ENCODE data around the gene CLBA1.
A peak's percentile ranks its signal among the peaks of the same experiment; 100 is the strongest.

The CLBA1 gene

DNA sequence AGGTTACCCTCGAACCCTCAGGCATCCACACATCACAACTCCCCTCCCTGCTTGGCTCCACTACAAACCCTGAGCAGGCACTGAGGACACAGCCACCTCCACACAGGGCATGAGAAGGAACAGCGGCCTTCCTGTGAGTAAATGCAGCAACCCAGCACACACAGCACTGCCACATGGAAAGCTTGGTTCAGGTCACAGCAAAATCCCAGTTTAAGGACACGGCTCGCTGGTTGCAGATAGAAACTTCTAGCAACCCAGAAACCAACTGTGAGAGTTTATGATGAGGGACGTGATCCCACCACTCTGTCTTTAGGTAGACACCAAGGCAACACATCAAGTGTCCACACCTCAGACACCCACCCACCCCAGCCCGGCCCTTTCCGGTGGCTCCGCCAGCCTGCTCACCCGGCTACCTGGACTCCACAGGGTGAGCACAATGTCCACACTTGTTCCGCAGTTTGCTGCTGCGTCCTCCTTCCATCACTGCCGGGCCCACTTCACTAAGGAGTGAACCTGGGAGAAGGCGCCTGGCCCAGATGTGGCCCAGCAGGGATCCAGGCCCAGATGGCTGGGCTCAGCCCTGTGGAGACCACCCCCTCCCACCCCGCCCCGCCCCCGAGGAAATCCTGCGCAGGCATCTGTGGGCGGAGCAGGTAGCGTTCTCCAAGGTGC is 22.1 kb downstream of the CLBA1 start:
- DNase-seq = no peak

DNA sequence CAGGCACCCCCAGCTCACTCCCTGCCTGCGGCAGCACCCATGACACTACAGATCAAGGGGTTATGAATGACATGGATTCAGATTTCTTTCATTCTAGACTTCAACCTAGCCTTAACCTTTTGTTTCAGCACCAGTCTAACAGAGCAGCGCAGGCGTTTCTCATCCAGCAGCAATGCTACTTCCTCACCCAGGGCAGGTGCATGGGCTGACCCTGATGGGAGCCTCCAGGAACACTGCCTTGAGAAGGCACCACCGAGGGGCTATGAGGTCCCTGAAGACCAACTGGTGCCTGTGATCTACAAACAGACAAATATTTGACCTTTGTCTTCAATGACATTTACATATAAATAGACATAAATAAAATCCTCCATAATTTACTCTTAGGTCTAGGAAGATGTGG is 24.5 kb downstream of the CLBA1 start:
- no peak for DNase-seq

DNA sequence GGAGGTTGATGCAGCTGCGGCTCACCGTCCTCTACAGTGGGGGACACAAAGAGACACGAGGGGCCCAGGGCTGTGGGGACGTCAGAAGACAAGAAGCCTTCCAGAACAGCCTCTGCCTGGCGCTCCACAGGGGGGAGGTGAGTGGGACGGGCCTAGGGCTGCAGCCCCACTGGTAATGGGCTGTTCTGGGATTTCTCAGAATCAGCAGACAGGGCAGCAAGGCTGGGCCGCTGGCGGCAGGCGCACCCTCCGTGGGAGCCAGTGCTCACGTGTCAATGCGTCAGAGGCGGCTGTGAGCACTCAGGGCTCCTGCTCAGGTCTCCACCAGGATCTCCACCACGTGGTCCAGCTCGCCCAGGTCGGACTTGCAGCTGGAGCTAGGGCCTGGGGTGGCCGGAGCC is 25.3 kb downstream of the CLBA1 start:
- DNase-seq = no peak

DNA sequence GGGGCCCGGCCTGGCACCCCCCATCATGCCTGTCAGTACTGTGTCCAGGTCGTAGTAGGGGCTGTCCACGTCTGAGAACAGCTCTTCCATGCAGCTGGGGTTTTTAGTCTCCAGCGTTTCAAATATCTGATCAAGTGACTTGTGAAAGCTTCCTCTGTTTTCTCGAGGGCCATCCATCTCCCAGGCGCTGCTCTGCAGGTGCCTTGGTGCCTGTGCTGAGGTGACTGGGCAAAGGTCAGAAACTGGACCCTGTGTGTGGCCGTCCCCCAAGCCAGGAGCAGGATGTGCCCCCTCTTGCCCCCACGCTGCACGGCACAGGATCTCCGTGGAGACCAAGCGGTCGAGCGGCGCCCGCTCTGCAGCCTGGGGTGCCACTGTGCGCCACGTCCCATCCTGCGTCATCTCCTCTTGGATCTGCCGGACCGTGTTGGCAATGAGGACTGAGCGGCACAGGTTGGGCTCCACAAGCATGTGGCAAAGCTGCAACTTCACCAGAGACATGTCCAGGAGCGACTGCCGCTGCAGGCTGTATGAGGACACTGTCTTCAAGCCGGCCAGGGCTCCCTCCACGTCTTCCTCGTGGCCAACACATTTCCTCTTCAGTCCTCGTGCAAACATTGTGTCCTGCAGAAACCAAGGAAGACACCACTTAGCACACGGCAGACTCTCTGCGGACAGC is 25.9 kb downstream of the CLBA1 start:
- no peak for DNase-seq

GRCh38 chr14:105012171-105012985 is 26.8 kb downstream of the CLBA1 start:
- no peak for DNase-seq

DNA sequence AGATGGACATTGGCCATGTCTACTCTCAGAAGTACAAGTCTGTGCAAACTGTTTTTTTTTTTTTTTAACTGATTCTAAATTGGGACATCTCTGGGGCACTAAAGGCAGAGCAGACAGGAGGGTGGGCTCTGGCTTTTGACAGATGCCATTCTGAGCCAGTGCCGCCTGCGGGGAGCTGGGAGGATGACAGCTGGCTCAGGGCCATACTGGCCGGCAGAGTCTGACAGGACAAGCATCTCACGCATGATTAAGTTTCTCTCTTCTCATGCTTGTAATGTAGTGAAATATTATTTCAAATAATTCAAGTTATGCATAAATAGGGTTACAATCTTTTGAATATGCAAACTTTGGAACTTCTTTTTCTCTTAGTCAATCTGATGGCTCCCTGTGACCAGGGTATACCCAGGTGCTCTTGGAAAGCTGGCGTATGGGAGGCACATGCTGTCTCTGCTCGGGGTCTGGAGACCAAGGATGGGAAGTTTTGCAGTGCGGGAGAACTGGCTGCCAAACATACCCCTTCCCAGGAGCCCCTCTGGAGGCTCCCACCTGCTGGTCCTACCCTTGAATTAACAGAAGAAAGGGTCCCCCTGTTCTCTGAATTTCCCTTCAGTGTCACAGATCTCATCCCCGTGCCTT is 27.7 kb downstream of the CLBA1 start:
- DNase-seq = no peak

DNA sequence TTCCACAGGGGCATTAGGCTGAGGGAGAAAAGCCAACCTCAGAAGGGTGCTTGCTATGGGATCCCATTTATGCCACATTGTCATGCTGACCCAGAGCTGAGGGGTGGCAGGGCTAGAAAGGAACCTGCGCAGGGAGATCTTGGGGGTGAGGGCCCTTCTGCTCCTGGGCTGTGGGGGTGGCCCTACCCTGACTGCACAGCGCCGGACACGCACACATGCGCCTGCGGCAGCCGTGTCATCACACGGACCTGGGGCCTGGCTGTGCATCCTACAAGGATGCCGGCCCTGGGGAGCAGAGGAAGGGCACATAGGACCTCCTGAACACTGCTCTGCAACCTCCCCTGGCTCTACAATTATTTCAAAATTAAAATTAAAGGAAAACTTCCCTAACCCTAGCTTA is 28.4 kb downstream of the CLBA1 start:
- no peak for DNase-seq

- no peak for DNase-seq
Observed at GRCh38 chr14:105014631-105015030, 29.0 kb downstream of the CLBA1 start.

DNA sequence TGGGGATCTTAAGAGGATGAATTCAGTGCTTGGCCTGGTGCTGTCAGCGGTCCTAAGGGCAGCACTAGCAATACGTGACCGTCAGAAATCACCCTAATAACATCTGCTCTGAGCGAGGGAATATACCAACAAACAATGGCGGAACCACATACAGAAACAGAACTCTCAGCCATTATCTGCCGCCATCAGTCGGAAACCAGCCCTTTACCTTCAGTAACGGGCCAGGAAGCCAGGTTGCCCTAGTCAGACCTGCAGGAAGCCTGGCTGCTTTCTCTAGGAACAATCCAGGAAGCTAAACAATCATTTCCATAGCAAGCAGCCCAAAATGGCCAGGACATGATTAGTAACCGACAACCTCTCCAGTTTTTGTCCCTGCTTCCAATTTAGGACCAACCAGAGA is 29.7 kb downstream of the CLBA1 start:
- no peak for DNase-seq

DNA sequence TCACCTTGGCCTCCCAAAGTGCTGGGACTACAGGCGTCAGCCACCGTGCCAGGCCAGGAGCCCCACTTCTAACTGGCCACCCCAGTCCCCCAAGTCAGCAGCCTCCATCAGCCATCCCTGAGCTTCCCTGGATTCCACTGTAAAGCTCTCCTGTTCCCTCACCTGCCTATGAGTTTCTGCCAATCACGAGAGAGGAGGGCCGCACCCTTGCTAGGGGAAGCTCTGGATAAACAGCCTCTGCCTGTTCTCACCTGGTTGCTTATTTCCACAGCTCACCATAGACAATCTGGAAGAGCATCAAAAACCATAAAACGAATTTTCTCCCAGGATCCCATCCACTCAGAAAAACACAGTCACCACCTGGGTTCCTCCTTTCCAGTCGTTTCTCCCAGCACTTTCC is 30.3 kb downstream of the CLBA1 start:
- no peak for DNase-seq

DNA sequence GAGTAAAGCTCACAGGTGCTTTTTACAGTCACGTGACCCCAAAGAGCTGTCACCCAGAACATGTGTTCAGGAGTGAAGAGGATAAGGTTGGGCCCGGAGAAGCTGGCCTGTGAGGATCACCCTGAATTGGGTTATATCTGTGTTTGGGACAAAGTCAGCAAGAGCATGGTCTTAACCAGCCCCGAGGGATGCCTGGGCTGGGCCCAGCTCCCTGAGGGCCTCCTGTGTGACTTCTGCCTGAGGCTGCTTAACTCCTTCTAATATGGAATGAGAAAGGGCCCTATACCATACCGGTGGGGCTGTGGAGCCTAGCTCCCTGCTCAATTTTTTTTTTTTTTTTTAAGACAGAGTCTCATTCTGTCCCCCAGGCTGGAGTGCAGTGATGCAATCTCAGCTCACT is 32.8 kb downstream of the CLBA1 start:
- DNase-seq = no peak

DNA sequence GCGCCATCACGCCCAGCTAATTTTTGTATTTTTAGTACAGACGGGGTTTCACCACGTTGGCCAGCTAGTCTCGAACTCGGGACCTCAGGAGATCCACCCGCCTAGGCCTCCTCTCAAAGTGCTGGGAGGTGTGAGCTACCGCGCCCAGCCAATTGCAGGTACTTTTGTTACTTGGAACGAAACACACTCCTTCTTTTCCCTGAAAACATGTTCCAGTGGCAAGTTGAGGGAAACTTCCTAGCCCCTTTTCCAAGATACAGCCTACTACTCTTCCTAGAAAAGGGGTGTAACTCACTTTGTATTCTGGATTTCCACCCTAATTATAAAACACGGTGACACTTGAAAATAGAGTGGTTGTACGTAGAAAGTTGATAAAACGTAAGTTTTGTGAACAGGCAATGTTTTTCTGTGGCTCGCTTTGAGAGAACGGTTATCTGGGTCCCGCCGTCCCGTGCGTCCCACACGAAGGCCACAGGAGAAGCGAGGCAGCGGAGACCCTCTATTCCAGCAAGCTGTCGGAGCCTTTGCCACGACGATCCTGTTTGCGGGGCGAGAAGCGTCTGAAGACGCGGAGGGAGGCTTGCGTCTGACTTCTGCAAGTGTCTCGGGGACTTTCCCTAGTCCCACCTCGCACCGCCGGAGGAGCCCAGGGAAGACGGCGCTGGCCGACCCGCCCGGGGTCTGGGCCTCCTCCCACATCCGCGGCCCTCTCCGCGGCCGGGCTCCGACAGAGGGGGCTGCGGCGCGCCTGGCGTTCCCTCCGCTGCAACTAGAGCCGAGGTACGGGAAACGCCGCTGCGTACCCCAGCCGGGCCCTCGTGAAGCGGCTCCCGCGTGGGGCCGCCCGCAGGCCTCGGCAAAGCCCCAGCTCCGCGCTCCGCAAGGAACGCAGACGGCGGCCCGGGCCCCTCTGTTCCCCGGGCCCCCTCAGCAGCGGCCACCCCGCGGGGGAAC is 34.5 kb downstream of the CLBA1 start:
- DNase-seq = no peak

DNA sequence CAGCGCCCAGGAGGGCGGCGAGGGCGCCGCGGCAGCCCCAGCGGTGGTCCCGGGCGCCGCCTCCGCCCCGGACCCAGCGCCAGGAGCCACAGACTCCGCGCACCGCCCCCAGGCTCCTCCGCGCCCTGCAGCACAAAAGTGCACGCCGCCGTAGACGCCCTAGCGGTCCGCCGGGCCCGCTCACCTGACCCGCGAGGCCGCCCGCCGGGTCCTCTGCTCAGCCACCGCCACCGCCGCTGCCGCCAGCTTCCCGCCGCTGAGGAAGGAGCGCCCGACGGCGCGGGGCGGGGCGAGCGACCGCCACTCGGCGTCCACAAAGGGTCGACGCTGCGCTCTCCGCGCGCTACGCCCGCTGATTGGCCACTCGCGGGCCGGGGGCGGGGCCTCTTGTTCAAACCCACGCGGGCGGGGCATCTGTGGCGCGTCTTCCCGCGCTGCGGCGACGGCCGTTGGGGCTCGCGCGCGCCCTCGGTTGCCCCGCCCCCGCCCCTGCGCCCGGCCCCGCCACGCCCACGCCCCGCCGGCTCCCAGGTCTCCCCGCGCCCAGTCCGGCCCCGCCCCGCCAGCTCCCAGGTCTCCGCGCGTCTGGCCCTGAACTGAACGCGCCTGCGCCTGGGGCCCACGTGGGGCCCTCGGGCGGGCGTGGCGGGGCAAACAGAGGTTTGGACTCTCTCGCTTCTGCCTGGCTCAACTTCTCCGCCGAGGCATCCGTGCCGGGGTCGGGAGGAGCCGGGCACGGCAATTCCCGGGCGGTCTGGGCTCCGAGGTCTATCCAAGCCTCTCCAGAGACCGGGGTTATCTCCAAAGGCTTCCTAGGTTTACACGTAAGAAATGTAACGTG is 35.4 kb downstream of the CLBA1 start, which contains the start of gene CDCA4:
Gene CDCA4 (minus strand): TSS at position 269 of the 841 bp plus-strand sequence. CDS start 9,154 bp downstream, outside the sequence.
- peak; percentile 94 for DNase-seq

- DNase-seq = peak; percentile 35
Observed at GRCh38 chr14:105021656-105022275, 36.2 kb downstream of the CLBA1 start.

GRCh38 chr14:105022276-105022670 is 36.7 kb downstream of the CLBA1 start:
- DNase-seq = no peak

- no peak for DNase-seq
Observed at GRCh38 chr14:105023144-105023543, 37.6 kb downstream of the CLBA1 start.

GRCh38 chr14:105023791-105024480 is 38.3 kb downstream of the CLBA1 start:
- DNase-seq = peak; percentile 78

DNA sequence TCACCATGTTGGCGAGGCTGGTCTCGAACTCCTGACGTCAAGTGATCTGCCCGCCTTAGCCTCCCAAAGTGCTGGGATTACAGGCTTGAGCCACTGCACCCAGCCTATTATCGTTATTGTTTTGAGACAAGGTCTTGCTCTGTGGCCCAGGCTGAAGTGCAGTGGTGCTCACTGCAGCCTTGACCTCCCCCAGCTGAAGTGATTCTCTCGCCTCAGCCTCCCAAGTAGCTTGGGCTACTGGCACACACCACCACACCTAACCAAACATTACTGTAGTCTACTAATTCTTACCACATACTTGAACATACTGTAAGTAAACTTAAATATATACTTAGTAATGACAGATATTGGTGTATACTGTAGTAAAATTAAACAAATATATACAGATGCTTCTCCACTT is 39.8 kb downstream of the CLBA1 start:
- no peak for DNase-seq

- DNase-seq = peak; percentile 53
Observed at GRCh38 chr14:105026033-105026785, 40.6 kb downstream of the CLBA1 start.

Data from fibroblast of upper back skin (primary cell).